Endodermal cell (in vitro differentiated cells): ENCODE results near the gene ARID3C. TPM values are rescaled to one million over a fixed set of nuclear protein-coding genes. Genes with fewer than 3 reads are reported as not detected.
A peak's percentile ranks its signal among the peaks of the same experiment; 100 is the strongest.

Source experiments
- DNase-seq: peaks from one replicate; pipeline ENCODE4 v3.0.0-alpha.2; 2017
- H3K27ac ChIP-seq: 2 replicates; pipeline ENCODE4 v1.5.1; 2013; ENCODE audit warnings: mild to moderate bottlenecking, low read depth, low read length, moderate library complexity
- H3K27me3 ChIP-seq: 2 replicates; pipeline ENCODE4 v1.6.1; 2013; ENCODE audit warnings: mild to moderate bottlenecking, low read length, moderate library complexity; ENCODE audit not compliant: insufficient read depth, control insufficient read depth, poor library complexity, severe bottlenecking
- H3K36me3 ChIP-seq: 2 replicates; pipeline ENCODE4 v1.7.0; 2013; ENCODE audit warnings: mild to moderate bottlenecking, low read length, moderate library complexity; ENCODE audit not compliant: control insufficient read depth, insufficient read depth
- H3K4me1 ChIP-seq: one replicate; pipeline ENCODE4 v1.7.0; 2013; ENCODE audit warnings: low read length; ENCODE audit not compliant: control insufficient read depth, insufficient read depth
- H3K4me3 ChIP-seq: 2 replicates; pipeline ENCODE4 v1.5.1; 2013; ENCODE audit warnings: mild to moderate bottlenecking, low read length, moderate library complexity
- H3K9ac ChIP-seq: 2 replicates; pipeline ENCODE4 v1.6.1; 2013; ENCODE audit warnings: mild to moderate bottlenecking, low read length, moderate library complexity; ENCODE audit not compliant: poor library complexity, severe bottlenecking; ENCODE audit errors: extremely low read depth
- H3K9me3 ChIP-seq: 2 replicates; pipeline ENCODE4 v1.6.1; 2013; ENCODE audit warnings: mild to moderate bottlenecking, low read length, moderate library complexity; ENCODE audit not compliant: control insufficient read depth
- H3K27ac Mint-ChIP-seq: 2 replicates; pipeline ENCODE4 v1.8.0; 2020; ENCODE audit warnings: mixed read lengths
- H3K27me3 Mint-ChIP-seq: 2 replicates; pipeline ENCODE4 v1.8.0; 2021; ENCODE audit warnings: mild to moderate bottlenecking, mixed read lengths; ENCODE audit not compliant: insufficient read depth
- H3K36me3 Mint-ChIP-seq: 2 replicates; pipeline ENCODE4 v1.8.0; 2020; ENCODE audit warnings: low read depth, mixed read lengths
- H3K4me1 Mint-ChIP-seq: 2 replicates; pipeline ENCODE4 v1.8.0; 2020; ENCODE audit warnings: mixed read lengths
- H3K4me3 Mint-ChIP-seq: 2 replicates; pipeline ENCODE4 v1.8.0; 2020; ENCODE audit warnings: mild to moderate bottlenecking, moderate library complexity, mixed read lengths
- H3K9me3 Mint-ChIP-seq: 2 replicates; pipeline ENCODE4 v1.8.0; 2020; ENCODE audit warnings: mild to moderate bottlenecking, mixed read lengths
- CTCF ChIP-seq: fragments of 200-600 bp; sonication (generic); conservative IDR thresholded peaks from 2 replicates; pipeline ENCODE4 v1.5.0; 2021; ENCODE audit warnings: antibody characterized with exemption, mild to moderate bottlenecking
- WGBS, 2 experiments: methylation state at CpG; one replicate each; pipeline versions ENCODE4 v1.1.5 to v1.1.7; 2013; ENCODE audit warnings: missing lambda C conversion rate in 2 of 2, mixed read lengths in 1 of 2; ENCODE audit not compliant: insufficient coverage in 1 of 2, insufficient read length in 1 of 2; 5-methylcytosine and 5-hydroxymethylcytosine counted together
- total RNA-seq, 2 donors: library from RNA; stranded (reverse); fragmentation: NEBNext Ultra II Directional in 1 of 2; extraction: Animal tissue kit (Norgen Biotek cat#: 25700) in 1 of 2; gene quantifications; 2 replicates in 1 of 2; 3 replicates in 1 of 2; pipeline ENCODE4 v1.2.1, GENCODE V29; 2021

ARID3C gene
- total RNA-seq, 2 donors from 2014 or later = 0.31 to 0.80 TPM

GRCh38 chr9:34638138-34638445, 9.2 kb upstream of the ARID3C start:
- Mint-ChIP-seq H3K27ac (peak overlapping the region; percentile 79), H3K4me3 (peak overlapping the region; percentile 69), H3K27me3 (peaks cover 11% of the 10 kb centered on the region), H3K4me1 (peaks cover 18% of the 10 kb centered on the region), H3K36me3 (peaks cover 11% of the 10 kb centered on the region), H3K9me3 (no peaks in the 10 kb centered on the region)
- H3K9me3 ChIP-seq = no peaks in the 10 kb centered on the region
- no peaks in the 10 kb centered on the region for H3K36me3 ChIP-seq
- peak overlapping the region; percentile 84 for H3K4me3 ChIP-seq
- peak overlapping the region; percentile 15 for H3K9ac ChIP-seq
- no peaks in the 10 kb centered on the region for H3K27me3 ChIP-seq
- no peak for TF ChIP-seq CTCF
- WGBS, 2 experiments = 34 to 53% methylated on average over 2 to 7 of the region's 7 CpGs
- no peaks in the 10 kb centered on the region for H3K4me1 ChIP-seq
- DNase-seq = no peak
- no peak overlapping the region for H3K27ac ChIP-seq

DNA sequence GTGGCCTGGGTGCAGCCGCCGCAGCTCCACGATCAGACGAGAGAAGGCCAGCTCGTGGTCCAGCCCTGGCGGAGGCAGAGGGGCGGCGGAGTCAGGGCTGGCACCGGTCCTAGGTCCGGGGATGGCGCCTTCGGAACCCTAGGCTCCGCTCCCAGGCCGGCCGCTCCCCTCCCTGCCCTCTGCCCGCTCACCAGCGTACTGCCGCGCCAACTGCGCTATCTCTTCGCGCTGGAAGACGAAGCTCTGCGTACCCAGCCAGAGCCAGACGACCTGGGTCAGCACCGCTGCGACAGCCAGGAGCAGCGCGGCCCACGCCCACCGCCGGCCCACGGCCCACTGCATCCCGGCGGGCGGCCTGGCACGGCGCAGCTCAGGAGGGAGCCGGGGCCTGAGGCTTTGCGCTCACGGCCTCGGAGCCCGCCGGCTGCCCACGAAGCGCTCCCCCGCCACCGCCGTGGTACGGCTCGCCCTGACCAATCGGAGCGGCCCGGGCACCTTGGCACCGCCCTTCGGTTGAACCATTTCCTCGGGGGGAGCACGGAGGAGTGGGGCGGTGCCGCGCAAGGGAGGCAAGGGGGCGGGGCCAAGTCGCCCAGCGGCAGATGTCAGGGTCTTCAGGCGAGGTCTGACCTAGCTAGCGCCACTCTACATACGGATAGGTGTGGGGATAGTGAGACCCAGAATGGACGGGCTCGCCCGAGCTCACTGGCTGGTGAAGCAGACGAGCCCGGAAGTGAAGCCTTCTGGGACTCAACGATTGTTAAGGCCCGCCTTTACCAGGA, 8.7 kb upstream of the ARID3C start, which contains the start of gene SIGMAR1:
Gene SIGMAR1 (minus strand): TSS at position 432 of the 782 bp plus-strand sequence. CDS start 90 bp downstream, at position 342.
- Mint-ChIP-seq H3K36me3 (peaks cover 11% of the 10 kb centered on the region), H3K27ac (peak within 1 kb of the TSS; percentile 79), H3K9me3 (no peaks in the 10 kb centered on the region), H3K27me3 (peaks cover 15% of the 10 kb centered on the region), H3K4me1 (peaks cover 18% of the 10 kb centered on the region), H3K4me3 (peak within 1 kb of the TSS; percentile 69)
- H3K4me3 ChIP-seq = peak within 1 kb of the TSS; percentile 84
- no peaks in the 10 kb centered on the region for H3K36me3 ChIP-seq
- no peak within 1 kb of the TSS for H3K27ac ChIP-seq
- no peaks in the 10 kb centered on the region for H3K4me1 ChIP-seq
- DNase-seq = peak; percentile 98
- WGBS, 2 experiments = 2% methylated on average over 74 of the region's 74 CpGs; no CpG with 5 or more reads in 1 of the 2 experiments
- peak within 1 kb of the TSS; percentile 15 for H3K9ac ChIP-seq
- TF ChIP-seq CTCF = no peak
- no peaks in the 10 kb centered on the region for H3K9me3 ChIP-seq
- H3K27me3 ChIP-seq = no peaks in the 10 kb centered on the region

- no peaks in the 10 kb centered on the region for H3K36me3 ChIP-seq
- peaks cover 18% of the 10 kb centered on the region for H3K4me1 Mint-ChIP-seq
Observed at GRCh38 chr9:34636791-34637355, 8.0 kb upstream of the ARID3C start.

More at GRCh38 chr9:34636791-34637355, 8.0 kb upstream of the ARID3C start:
- H3K27ac Mint-ChIP-seq = no peak overlapping the region
- no peak for TF ChIP-seq CTCF
- Histone ChIP-seq H3K4me1 (no peaks in the 10 kb centered on the region), H3K9me3 (no peaks in the 10 kb centered on the region), H3K27ac (no peak overlapping the region), H3K9ac (peak overlapping the region; percentile 6), H3K27me3 (peaks cover 6% of the 10 kb centered on the region), H3K4me3 (peak overlapping the region; percentile 84)
- 26 to 34% methylated on average over 14 to 23 of the region's 23 CpGs for WGBS, 2 experiments
- H3K4me3 Mint-ChIP-seq = peak overlapping the region; percentile 69
- H3K27me3 Mint-ChIP-seq = peaks cover 22% of the 10 kb centered on the region
- H3K36me3 Mint-ChIP-seq = peaks cover 11% of the 10 kb centered on the region
- no peaks in the 10 kb centered on the region for H3K9me3 Mint-ChIP-seq
- no peak for DNase-seq
